ENCODE results near the gene CEP120. TPM values are rescaled to one million over a fixed set of nuclear protein-coding genes. Genes with fewer than 3 reads are reported as not detected.

The CEP120 gene
- total RNA-seq, 1 donor: 24.2 TPM

- H4K20me1 ChIP-seq (ENCODE audit: insufficient read depth, low read length): no peaks in the 10 kb centered on the region
- H3K79me2 ChIP-seq (ENCODE audit: insufficient read depth, low read length): no peaks in the 10 kb centered on the region
- H3K4me3 ChIP-seq (ENCODE audit: insufficient read depth, low read length): no peak overlapping the region
- no peak overlapping the region for H3K27ac ChIP-seq (ENCODE audit: low read depth, low read length)
- no peaks in the 10 kb centered on the region for H3K27me3 ChIP-seq (ENCODE audit: insufficient read depth, low read length)
- H3K4me1 ChIP-seq (ENCODE audit: insufficient read depth, low read length): no peaks in the 10 kb centered on the region
- TF ChIP-seq, protein P1, sequence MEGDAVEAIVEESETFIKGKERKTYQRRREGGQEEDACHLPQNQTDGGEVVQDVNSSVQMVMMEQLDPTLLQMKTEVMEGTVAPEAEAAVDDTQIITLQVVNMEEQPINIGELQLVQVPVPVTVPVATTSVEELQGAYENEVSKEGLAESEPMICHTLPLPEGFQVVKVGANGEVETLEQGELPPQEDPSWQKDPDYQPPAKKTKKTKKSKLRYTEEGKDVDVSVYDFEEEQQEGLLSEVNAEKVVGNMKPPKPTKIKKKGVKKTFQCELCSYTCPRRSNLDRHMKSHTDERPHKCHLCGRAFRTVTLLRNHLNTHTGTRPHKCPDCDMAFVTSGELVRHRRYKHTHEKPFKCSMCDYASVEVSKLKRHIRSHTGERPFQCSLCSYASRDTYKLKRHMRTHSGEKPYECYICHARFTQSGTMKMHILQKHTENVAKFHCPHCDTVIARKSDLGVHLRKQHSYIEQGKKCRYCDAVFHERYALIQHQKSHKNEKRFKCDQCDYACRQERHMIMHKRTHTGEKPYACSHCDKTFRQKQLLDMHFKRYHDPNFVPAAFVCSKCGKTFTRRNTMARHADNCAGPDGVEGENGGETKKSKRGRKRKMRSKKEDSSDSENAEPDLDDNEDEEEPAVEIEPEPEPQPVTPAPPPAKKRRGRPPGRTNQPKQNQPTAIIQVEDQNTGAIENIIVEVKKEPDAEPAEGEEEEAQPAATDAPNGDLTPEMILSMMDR (IDR thresholded peaks at IDR 0.05; ENCODE audit: extremely low read depth, low read depth, low read length): no peak
- no peaks in the 10 kb centered on the region for H3K9me3 ChIP-seq (ENCODE audit: low read depth, low read length)
- H2AFZ ChIP-seq (ENCODE audit: low read length): no peak overlapping the region
- DNase-seq (ENCODE audit: insufficient read length, low spot score, missing footprints): no peak
- H3K4me2 ChIP-seq (ENCODE audit: insufficient read depth, low read length): no peak overlapping the region
- H3K36me3 ChIP-seq (ENCODE audit: insufficient read depth, low read length): no peaks in the 10 kb centered on the region
Observed at GRCh38 chr5:123439709-123440108, 16.5 kb upstream of the CEP120 start.

GRCh38 chr5:123438902-123439301, 15.7 kb upstream of the CEP120 start:
- Histone ChIP-seq H3K4me2 (ENCODE audit: insufficient read depth, low read length) (no peak overlapping the region), H4K20me1 (ENCODE audit: insufficient read depth, low read length) (no peaks in the 10 kb centered on the region), H3K79me2 (ENCODE audit: insufficient read depth, low read length) (no peaks in the 10 kb centered on the region), H3K36me3 (ENCODE audit: insufficient read depth, low read length) (no peaks in the 10 kb centered on the region), H2AFZ (ENCODE audit: low read length) (peak overlapping the region; percentile 86), H3K27ac (ENCODE audit: low read depth, low read length) (no peak overlapping the region), H3K4me1 (ENCODE audit: insufficient read depth, low read length) (no peaks in the 10 kb centered on the region), H3K9me3 (ENCODE audit: low read depth, low read length) (no peaks in the 10 kb centered on the region), H3K27me3 (ENCODE audit: insufficient read depth, low read length) (no peaks in the 10 kb centered on the region), H3K4me3 (ENCODE audit: insufficient read depth, low read length) (no peak overlapping the region)
- TF ChIP-seq, protein P1 (IDR thresholded peaks at IDR 0.05; ENCODE audit: extremely low read depth, low read depth, low read length): no peak
- no peak for DNase-seq (ENCODE audit: insufficient read length, low spot score, missing footprints)

DNA sequence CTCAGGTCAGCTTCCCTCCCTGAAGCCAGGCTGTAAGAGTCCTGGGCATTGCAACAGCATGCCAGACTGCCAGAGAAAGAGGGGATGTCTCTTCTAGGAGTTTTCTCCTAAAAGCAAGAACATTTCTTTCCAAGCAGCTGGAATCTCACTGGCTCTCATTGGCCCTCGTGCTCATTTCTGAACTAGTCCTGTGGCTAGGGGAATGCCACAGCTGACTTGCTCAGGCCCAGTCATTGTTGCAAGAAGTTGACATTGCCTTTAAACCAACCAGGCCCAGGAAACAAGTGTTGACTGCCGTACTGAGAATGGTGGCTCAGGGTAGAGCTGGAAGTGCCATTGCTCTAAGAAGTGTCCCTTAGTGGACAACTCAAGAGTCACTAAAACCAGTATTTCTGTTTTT, 15.0 kb upstream of the CEP120 start:
- Histone ChIP-seq H3K4me2 (ENCODE audit: insufficient read depth, low read length) (no peak overlapping the region), H3K27me3 (ENCODE audit: insufficient read depth, low read length) (no peaks in the 10 kb centered on the region), H3K9me3 (ENCODE audit: low read depth, low read length) (no peaks in the 10 kb centered on the region), H4K20me1 (ENCODE audit: insufficient read depth, low read length) (no peaks in the 10 kb centered on the region), H2AFZ (ENCODE audit: low read length) (peak overlapping the region; percentile 38), H3K4me3 (ENCODE audit: insufficient read depth, low read length) (no peak overlapping the region), H3K27ac (ENCODE audit: low read depth, low read length) (no peak overlapping the region), H3K4me1 (ENCODE audit: insufficient read depth, low read length) (no peaks in the 10 kb centered on the region), H3K79me2 (ENCODE audit: insufficient read depth, low read length) (no peaks in the 10 kb centered on the region), H3K36me3 (ENCODE audit: insufficient read depth, low read length) (no peaks in the 10 kb centered on the region)
- TF ChIP-seq, protein P1 (IDR thresholded peaks at IDR 0.05; ENCODE audit: extremely low read depth, low read depth, low read length): no peak
- no peak for DNase-seq (ENCODE audit: insufficient read length, low spot score, missing footprints)

DNA sequence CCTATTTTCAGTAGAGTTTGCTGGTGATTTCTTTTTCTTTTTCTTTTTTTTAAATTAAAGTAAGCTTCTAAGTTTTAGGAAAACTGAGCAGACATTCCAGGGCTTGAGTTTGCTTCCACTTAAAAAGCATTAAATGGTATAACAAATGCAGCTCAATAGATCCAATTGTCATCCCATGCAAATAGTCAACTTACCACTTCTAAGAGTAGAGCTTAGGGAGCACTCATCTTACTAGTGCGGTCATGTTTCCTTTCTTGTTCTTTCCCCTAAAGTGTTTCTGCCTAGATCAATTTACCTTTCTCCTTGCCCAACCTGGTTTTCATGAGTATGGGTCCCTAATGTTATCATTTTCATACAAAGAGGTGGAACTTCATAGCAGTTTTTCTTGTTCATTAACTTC, 13.0 kb upstream of the CEP120 start:
- TF ChIP-seq, protein P1 (IDR thresholded peaks at IDR 0.05; ENCODE audit: extremely low read depth, low read depth, low read length): no peak
- DNase-seq (ENCODE audit: insufficient read length, low spot score, missing footprints): no peak
- Histone ChIP-seq H3K4me2 (ENCODE audit: insufficient read depth, low read length) (no peak overlapping the region), H3K9me3 (ENCODE audit: low read depth, low read length) (no peaks in the 10 kb centered on the region), H3K27ac (ENCODE audit: low read depth, low read length) (no peak overlapping the region), H3K36me3 (ENCODE audit: insufficient read depth, low read length) (no peaks in the 10 kb centered on the region), H3K4me3 (ENCODE audit: insufficient read depth, low read length) (no peak overlapping the region), H3K79me2 (ENCODE audit: insufficient read depth, low read length) (no peaks in the 10 kb centered on the region), H3K4me1 (ENCODE audit: insufficient read depth, low read length) (no peaks in the 10 kb centered on the region), H4K20me1 (ENCODE audit: insufficient read depth, low read length) (no peaks in the 10 kb centered on the region), H3K27me3 (ENCODE audit: insufficient read depth, low read length) (no peaks in the 10 kb centered on the region), H2AFZ (ENCODE audit: low read length) (no peak overlapping the region)

Data from osteoblast (primary cell).